Body of pancreas (tissue), 4 donors: Measurements from ENCODE around the gene TRIM24. TPM values are rescaled to one million over a fixed set of nuclear protein-coding genes. Genes with fewer than 3 reads are reported as not detected.

ENCODE experiments used
- ATAC-seq: fragments of 150-250 bp; one replicate; pipeline ENCODE4 v1.9.1; 2016
- DNase-seq, 4 donors: peaks; one replicate each; pipeline ENCODE4 v3.0.0-alpha.2; 2019
- H3K27ac ChIP-seq, 4 donors: fragments of 200-600 bp; sonication (generic); 1 replicate in 3 of 4; 2 replicates in 1 of 4; pipeline versions ENCODE4 v1.5.1 to v1.6.1; 2016 to 2019; ENCODE audit warnings: mild to moderate bottlenecking in 1 of 4, mixed read lengths in 1 of 4, moderate library complexity in 1 of 4
- H3K27me3 ChIP-seq, 2 donors: fragments of 200-600 bp; sonication (generic); one replicate each; pipeline ENCODE4 v1.6.0; 2016; ENCODE audit warnings: mild to moderate bottlenecking in 1 of 2
- H3K36me3 ChIP-seq, 2 donors: fragments of 200-600 bp; sonication (generic); replicated peaks in 1 of 2; 2 replicates each; pipeline ENCODE4 v1.5.1; 2016; ENCODE audit warnings: low read depth in 2 of 2; ENCODE audit not compliant: insufficient read depth in 1 of 2
- H3K4me1 ChIP-seq: fragments of 200-600 bp; sonication (generic); one replicate; pipeline ENCODE4 v1.6.0; 2016
- H3K4me3 ChIP-seq, 2 donors: fragments of 200-600 bp; sonication (generic); 1 replicate in 1 of 2; 2 replicates in 1 of 2; pipeline ENCODE4 v1.5.1; 2016 to 2019
- H3K9me3 ChIP-seq, 3 donors: fragments of 200-600 bp; sonication (generic); 1 replicate in 2 of 3; 2 replicates in 1 of 3; pipeline ENCODE4 v1.5.1; 2016
- CTCF ChIP-seq, 7 experiments: fragments of 450-650 bp in 4 of 7; fragments of 200-600 bp in 3 of 7; sonication (generic) in 3 of 7; IDR thresholded peaks; one replicate each; pipeline ENCODE4 v1.5.1; 2016 to 2019; ENCODE audit warnings: antibody characterized with exemption in 7 of 7
- POLR2A ChIP-seq, 3 donors: fragments of 450-650 bp; IDR thresholded peaks; one replicate each; pipeline ENCODE4 v1.6.1; 2016; ENCODE audit warnings: antibody characterized with exemption in 3 of 3, mild to moderate bottlenecking in 2 of 3
- WGBS, 2 donors: methylation state at CpG; one replicate each; pipeline ENCODE4 v1.1.5; 2017; 5-methylcytosine and 5-hydroxymethylcytosine counted together
- intact Hi-C: fragments of 100-400 bp; cut with DNase I; formaldehyde crosslinking; loops from one replicate; pipeline ENCODE4 v1.15.1; 2023
- total RNA-seq, 2 donors: library from RNA; depleted of rRNA; stranded (reverse); fragments of >200 nt; gene quantifications; one replicate each; pipeline ENCODE4 v1.1.0, GENCODE V29; 2016

The TRIM24 gene
- total RNA-seq, 2 donors from 2014 or later, result 12.2 to 12.5 TPM

GRCh38 chr7:138588986-138589385 is 128.9 kb downstream of the TRIM24 start:
- no peak for ATAC-seq
- no peak for TF ChIP-seq CTCF (IDR thresholded peaks at IDR 0.05)
- no peak for TF ChIP-seq POLR2A (IDR thresholded peaks at IDR 0.05)
- Histone ChIP-seq H3K9me3 (no peaks in the 10 kb centered on the region), H3K27ac (no peak overlapping the region), H3K4me1 (no peaks in the 10 kb centered on the region), H3K4me3 (no peak overlapping the region), H3K27me3 (no peaks in the 10 kb centered on the region), H3K36me3 (no peaks in the 10 kb centered on the region)
- no peak for DNase-seq
- 96 to 99% methylated on average over 2 of the region's 2 CpGs for WGBS, 2 donors
- intact Hi-C loops, result no loop called here

- H3K9me3 ChIP-seq, result no peaks in the 10 kb centered on the region
- no peak overlapping the region for H3K4me3 ChIP-seq
- TF ChIP-seq POLR2A (IDR thresholded peaks at IDR 0.05) (no peak), CTCF (IDR thresholded peaks at IDR 0.05) (no peak)
- no peak overlapping the region for H3K27ac ChIP-seq
- no peaks in the 10 kb centered on the region for H3K4me1 ChIP-seq
- no peaks in the 10 kb centered on the region for H3K36me3 ChIP-seq
- intact Hi-C loops, result no loop called here
- DNase-seq, result no peak
- 91 to 100% methylated on average over 1 of the region's 1 CpG for WGBS, 2 donors
- no peaks in the 10 kb centered on the region for H3K27me3 ChIP-seq
- no peak for ATAC-seq
These were observed 130.1 kb downstream of the TRIM24 start for GRCh38 chr7:138590154-138590553.

GRCh38 chr7:138595454-138595853 is 135.4 kb downstream of the TRIM24 start:
- no peak for TF ChIP-seq CTCF (IDR thresholded peaks at IDR 0.05)
- TF ChIP-seq POLR2A (IDR thresholded peaks at IDR 0.05), result no peak
- no peak overlapping the region for H3K4me3 ChIP-seq
- 91 to 93% methylated on average over 2 of the region's 2 CpGs for WGBS, 2 donors
- H3K27me3 ChIP-seq, result no peaks in the 10 kb centered on the region
- DNase-seq (no peak), ATAC-seq (no peak)
- no peaks in the 10 kb centered on the region for H3K36me3 ChIP-seq
- no peaks in the 10 kb centered on the region for H3K4me1 ChIP-seq
- intact Hi-C loops, result no loop called here
- no peak overlapping the region for H3K27ac ChIP-seq
- no peaks in the 10 kb centered on the region for H3K9me3 ChIP-seq

- no peak overlapping the region for H3K4me3 ChIP-seq
- ATAC-seq (no peak), DNase-seq (no peak)
- TF ChIP-seq CTCF (IDR thresholded peaks at IDR 0.05), result no peak
- TF ChIP-seq POLR2A (IDR thresholded peaks at IDR 0.05), result no peak
- peaks cover 4% of the 10 kb centered on the region for H3K4me1 ChIP-seq
- H3K27me3 ChIP-seq, result no peaks in the 10 kb centered on the region
- H3K9me3 ChIP-seq, result no peaks in the 10 kb centered on the region
- 81 to 93% methylated on average over 1 of the region's 1 CpG for WGBS, 2 donors
- no peaks in the 10 kb centered on the region for H3K36me3 ChIP-seq
- intact Hi-C loops, result no loop called here
- no peak overlapping the region for H3K27ac ChIP-seq
These were observed 142.4 kb downstream of the TRIM24 start for GRCh38 chr7:138602451-138602850.

- intact Hi-C loops, result no loop called here
- WGBS, 2 donors, result 92 to 93% methylated on average over 8 of the region's 8 CpGs
- Histone ChIP-seq H3K27ac (no peak overlapping the region), H3K4me3 (no peak overlapping the region), H3K27me3 (no peaks in the 10 kb centered on the region), H3K36me3 (no peaks in the 10 kb centered on the region), H3K4me1 (peaks cover 16% of the 10 kb centered on the region), H3K9me3 (no peaks in the 10 kb centered on the region)
- TF ChIP-seq CTCF (IDR thresholded peaks at IDR 0.05) (no peak), POLR2A (IDR thresholded peaks at IDR 0.05) (no peak)
- ATAC-seq (no peak), DNase-seq (no peak)
These were observed 143.7 kb downstream of the TRIM24 start for GRCh38 chr7:138603549-138604318.
